ENCODE results near the gene SH3GLB2. TPM values are rescaled to one million over a fixed set of nuclear protein-coding genes. Genes with fewer than 3 reads are reported as not detected.
"Not testable (repeated sequence)": the region's sequence is repeated elsewhere in the genome, so short reads cannot be mapped to it uniquely, and the experiment has no call there.

Gene SH3GLB2
- total RNA-seq, 1 donor from 2014 or later = 94.7 TPM

GRCh38 chr9:128986671-128987070 lies 41.5 kb downstream of the SH3GLB2 start:
- DNase-seq (no peak), ATAC-seq (no peak)
- Histone ChIP-seq H3K27ac (no peak overlapping the region), H3K36me3 (peaks cover 98% of the 10 kb centered on the region), H3K4me1 (no peaks in the 10 kb centered on the region), H3K27me3 (ENCODE audit: low read depth) (no peaks in the 10 kb centered on the region), H3K4me3 (no peak overlapping the region), H3K9me3 (no peaks in the 10 kb centered on the region)
- intact Hi-C loops (cut with DNase I) = no loop called here
- TF ChIP-seq CTCF (IDR thresholded peaks at IDR 0.05) = no peak

GRCh38 chr9:128983536-128983935 lies 44.6 kb downstream of the SH3GLB2 start:
- no peak for DNase-seq
- no peak for ATAC-seq
- H3K36me3 ChIP-seq = peaks cover 99% of the 10 kb centered on the region
- no peaks in the 10 kb centered on the region for H3K9me3 ChIP-seq
- intact Hi-C loops (cut with DNase I) = no loop called here
- no peak for TF ChIP-seq CTCF (IDR thresholded peaks at IDR 0.05)
- no peaks in the 10 kb centered on the region for H3K27me3 ChIP-seq (ENCODE audit: low read depth)
- H3K27ac ChIP-seq = no peak overlapping the region
- no peaks in the 10 kb centered on the region for H3K4me1 ChIP-seq
- H3K4me3 ChIP-seq = no peak overlapping the region

- no peak for TF ChIP-seq CTCF (IDR thresholded peaks at IDR 0.05)
- no peak overlapping the region for H3K27ac ChIP-seq
- H3K36me3 ChIP-seq = peaks cover 97% of the 10 kb centered on the region
- ATAC-seq = no peak
- H3K4me3 ChIP-seq = no peak overlapping the region
- DNase-seq = no peak
- intact Hi-C loops (cut with DNase I) = no loop called here
- H3K27me3 ChIP-seq (ENCODE audit: low read depth) = no peaks in the 10 kb centered on the region
- no peaks in the 10 kb centered on the region for H3K9me3 ChIP-seq
- no peaks in the 10 kb centered on the region for H3K4me1 ChIP-seq
Measured at GRCh38 chr9:128979111-128979510, 49.0 kb downstream of the SH3GLB2 start.

GRCh38 chr9:128972956-128973355 lies 55.2 kb downstream of the SH3GLB2 start:
- H3K36me3 ChIP-seq = peaks cover 100% of the 10 kb centered on the region
- no peaks in the 10 kb centered on the region for H3K9me3 ChIP-seq
- no peak overlapping the region for H3K27ac ChIP-seq
- ATAC-seq (no peak), DNase-seq (no peak)
- TF ChIP-seq CTCF (IDR thresholded peaks at IDR 0.05) = no peak
- no peak overlapping the region for H3K4me3 ChIP-seq
- intact Hi-C loops (cut with DNase I) = no loop called here
- no peaks in the 10 kb centered on the region for H3K27me3 ChIP-seq (ENCODE audit: low read depth)
- no peaks in the 10 kb centered on the region for H3K4me1 ChIP-seq

- no peak for ATAC-seq
- no peak for DNase-seq
Measured at GRCh38 chr9:128969491-128969890, 58.6 kb downstream of the SH3GLB2 start.

GRCh38 chr9:128961403-128961802 lies 66.7 kb downstream of the SH3GLB2 start:
- H3K9me3 ChIP-seq; DNase-seq; H3K4me1 ChIP-seq; H3K27ac ChIP-seq; H3K27me3 ChIP-seq (ENCODE audit: low read depth); ATAC-seq; intact Hi-C loops (cut with DNase I); H3K4me3 ChIP-seq: not testable (repeated sequence)
- peaks cover 92% of the 10 kb centered on the region for H3K36me3 ChIP-seq

More at GRCh38 chr9:128969491-128969890, 58.6 kb downstream of the SH3GLB2 start:
- H3K27me3 ChIP-seq (ENCODE audit: low read depth) = no peaks in the 10 kb centered on the region
- no peak overlapping the region for H3K27ac ChIP-seq
- no peak for TF ChIP-seq CTCF (IDR thresholded peaks at IDR 0.05)
- H3K36me3 ChIP-seq = peaks cover 93% of the 10 kb centered on the region
- intact Hi-C loops (cut with DNase I) = no loop called here
- no peaks in the 10 kb centered on the region for H3K4me1 ChIP-seq
- no peaks in the 10 kb centered on the region for H3K9me3 ChIP-seq
- H3K4me3 ChIP-seq = no peak overlapping the region

Other genes starting within 250 kb of the SH3GLB2 start
- 25.6 TPM for gene TBC1D13, start 241.1 kb downstream of the SH3GLB2 start, total RNA-seq
- 21.5 TPM for gene ENDOG, start 209.8 kb downstream of the SH3GLB2 start, total RNA-seq
- gene SPOUT1, start 198.5 kb downstream of the SH3GLB2 start, total RNA-seq = 32.1 TPM
- gene KYAT1, start 146.4 kb downstream of the SH3GLB2 start, total RNA-seq = 7.1 TPM
- gene LRRC8A, start 146.2 kb downstream of the SH3GLB2 start, total RNA-seq = 45.5 TPM
- gene PHYHD1, start 107.3 kb downstream of the SH3GLB2 start, total RNA-seq = 39.8 TPM
- gene DOLK, start 80.7 kb downstream of the SH3GLB2 start, total RNA-seq = 14.4 TPM
- gene NUP188, start 80.6 kb downstream of the SH3GLB2 start, total RNA-seq = 42.4 TPM
- gene MIGA2, start 8.3 kb upstream of the SH3GLB2 start, total RNA-seq = 21.2 TPM
- 9.5 TPM for gene DOLPP1, start 52.8 kb upstream of the SH3GLB2 start, total RNA-seq
- 23.2 TPM for gene CRAT, start 82.5 kb upstream of the SH3GLB2 start, total RNA-seq
- gene PTPA, start 83.1 kb upstream of the SH3GLB2 start, total RNA-seq = 100 TPM
- gene IER5L, start 149.9 kb upstream of the SH3GLB2 start, total RNA-seq = 8.7 TPM